H1 (cell line): ENCODE data around the gene YAP1.

Experiments used
- ASH2L ChIP-seq: fragments of 200-600, 300-600 bp; sonication (generic); IDR thresholded peaks from one replicate; pipeline ENCODE4 v1.7.1; 2017; ENCODE audit warnings: low read length
- CTCF ChIP-seq, 3 experiments: IDR thresholded peaks; 1 replicate in 2 of 3; 2 replicates in 1 of 3; pipeline versions ENCODE4 v1.5.1 to v1.6.1; 2011; ENCODE audit warnings: low read length in 3 of 3, mild to moderate bottlenecking in 3 of 3, inconsistent platforms in 2 of 3, low read depth in 1 of 3, moderate library complexity in 1 of 3; ENCODE audit not compliant: insufficient read depth in 1 of 3; ENCODE audit errors: control extremely low read depth in 1 of 3
- EZH2 ChIP-seq: fragments of 200-600 bp; sonication (generic); IDR thresholded peaks from 2 replicates; pipeline ENCODE4 v1.7.1; 2012; ENCODE audit warnings: low read depth, mild to moderate bottlenecking, moderate library complexity, low read length, inconsistent platforms; ENCODE audit not compliant: severe bottlenecking
- KDM5A ChIP-seq: fragments of 200-600 bp; IDR thresholded peaks from 2 replicates; pipeline ENCODE4 v1.7.1; 2012; ENCODE audit warnings: mild to moderate bottlenecking, low read length, inconsistent platforms, mixed read lengths
- POLR2A ChIP-seq, 2 experiments: IDR thresholded peaks; 1 replicate in 1 of 2; 2 replicates in 1 of 2; pipeline ENCODE4 v1.6.1; 2011; ENCODE audit warnings: low read depth in 2 of 2, low read length in 2 of 2, mild to moderate bottlenecking in 2 of 2; ENCODE audit errors: control extremely low read depth in 1 of 2
- RFX5 ChIP-seq: IDR thresholded peaks from 2 replicates; pipeline ENCODE4 v1.6.1; 2011; ENCODE audit warnings: low read depth, low read length, improper control_type of control experiment, borderline replicate concordance
- SRF ChIP-seq: IDR thresholded peaks from 2 replicates; pipeline ENCODE4 v1.6.1; 2011; ENCODE audit warnings: mild to moderate bottlenecking, low read depth, low read length, moderate library complexity

DNA sequence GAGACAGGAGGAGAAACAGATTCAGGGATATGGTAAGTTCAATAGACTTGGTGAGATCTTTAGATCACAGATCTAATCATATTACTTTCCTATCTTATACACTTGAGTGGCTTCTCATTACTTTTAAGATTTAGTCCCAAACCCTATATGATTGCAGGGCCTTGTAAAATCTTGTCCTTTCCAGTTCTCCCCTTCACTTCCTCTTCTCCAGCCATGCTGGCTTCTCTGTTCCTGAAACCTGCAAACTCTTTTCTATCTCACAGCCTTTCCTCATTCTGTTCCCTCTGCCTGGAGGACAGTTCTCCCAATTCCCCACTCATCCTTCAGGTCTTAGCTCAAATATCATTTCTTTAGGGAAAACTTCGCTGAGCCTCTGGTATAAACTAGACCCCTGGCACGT, 141.2 kb downstream of the YAP1 start:
- TF ChIP-seq SRF (no peak), ASH2L (no peak), CTCF (IDR thresholded peaks at IDR 0.05; ENCODE audit: control extremely low read depth in 1 of 3, insufficient read depth in 1 of 3, low read depth in 1 of 3, low read length in 3 of 3) (no peak), KDM5A (no peak), RFX5 (no peak), POLR2A (IDR thresholded peaks at IDR 0.05; ENCODE audit: control extremely low read depth in 1 of 2, low read depth in 2 of 2, low read length in 2 of 2) (no peak), EZH2 (no peak)
